K562 (cell line): Measurements from ENCODE around the gene APOBEC3C. TPM values are rescaled to one million over a fixed set of nuclear protein-coding genes. Genes with fewer than 3 reads are reported as not detected.

Experiments
- CEBPB ChIP-seq: fragments of 450-650 bp; IDR thresholded peaks from 2 replicates; pipeline ENCODE4 v1.6.1; 2016; ENCODE audit warnings: missing genetic modification characterization, missing compliant biosample characterization
- KLF10 ChIP-seq: fragments of 250-450 bp; sonication (Bioruptor Pico); IDR thresholded peaks from 2 replicates; pipeline ENCODE4 v1.6.1; 2021; ENCODE audit warnings: matching md5 sums
- MTA3 ChIP-seq: fragments of 450-650 bp; formaldehyde crosslinking; IDR thresholded peaks from 2 replicates; pipeline ENCODE4 v1.6.1; 2017; ENCODE audit warnings: mild to moderate bottlenecking, borderline replicate concordance
- NRF1 ChIP-seq, 2 experiments: fragments of 450-650 bp; IDR thresholded peaks in 1 of 2; conservative IDR thresholded peaks in 1 of 2; 2 replicates each; pipeline ENCODE4 v1.6.1; 2014; ENCODE audit warnings: mild to moderate bottlenecking in 2 of 2
- ZNF282 ChIP-seq: sonication (generic); formaldehyde crosslinking; IDR thresholded peaks from 2 replicates; pipeline ENCODE4 v1.8.1; 2023; ENCODE audit warnings: missing genetic modification reagents
- ZNF589 ChIP-seq: fragments of 200-800 bp; sonication (Bioruptor generic); IDR thresholded peaks from 2 replicates; pipeline ENCODE4 v1.6.1; 2016; ENCODE audit warnings: low read depth, missing genetic modification characterization, missing compliant biosample characterization
- polyA plus RNA-seq, 8 experiments: library from polyadenylated mRNA; depleted of rRNA in 4 of 8; stranded (reverse) in 5 of 8; unstranded in 3 of 8; fragments of >200 nt; fragmentation: Nextera tagmentation in 2 of 8; fragmentation: Illumina TruSeq in 1 of 8; extraction: Ambion mirVana in 2 of 8; extraction: Trizol in 1 of 8; gene quantifications; 2 replicates each; pipeline versions ENCODE4 v1.2.1 to v1.2.3, GENCODE V29; 2011 to 2014; ENCODE audit warnings: inconsistent platforms in 1 of 8, missing spikeins in 1 of 8
- total RNA-seq, 7 experiments: library from RNA; depleted of rRNA in 6 of 7; stranded (reverse); fragments of >200 nt in 6 of 7; fragmentation: Illumina TruSeq in 2 of 7; extraction: Trizol in 2 of 7; gene quantifications; 2 replicates each; pipeline versions ENCODE4 v1.2.1 to v1.2.3, GENCODE V29; 2011 to 2021; ENCODE audit warnings: low replicate concordance in 1 of 7
- TF ChIP-seq, protein P1 (sequence below): fragments of 250-450 bp; sonication (Bioruptor Pico); IDR thresholded peaks from 2 replicates; pipeline ENCODE4 v1.4.0; 2020; ENCODE audit warnings: borderline replicate concordance
- TF ChIP-seq, protein P2 (sequence below): sonication (generic); formaldehyde crosslinking; IDR thresholded peaks from 2 replicates; pipeline ENCODE4 v1.8.0; 2022; ENCODE audit warnings: mild to moderate bottlenecking, low read depth, missing genetic modification reagents
- TF ChIP-seq, protein P3 (sequence below): fragments of 200-800 bp; sonication (Bioruptor generic); IDR thresholded peaks from 2 replicates; pipeline ENCODE4 v1.6.1; 2016; ENCODE audit warnings: missing genetic modification characterization, missing compliant biosample characterization
- TF ChIP-seq, protein P4 (sequence below), 2 experiments: fragments of 450-650 bp in 1 of 2; sonication (generic) in 1 of 2; formaldehyde crosslinking in 1 of 2; IDR thresholded peaks in 1 of 2; conservative IDR thresholded peaks in 1 of 2; 2 replicates each; pipeline versions ENCODE4 v1.6.1 to v1.8.1; 2016 to 2023; ENCODE audit warnings: mild to moderate bottlenecking in 2 of 2, moderate library complexity in 2 of 2, inconsistent platforms in 1 of 2, missing genetic modification reagents in 1 of 2

APOBEC3C gene
- total and polyA plus RNA-seq, 9 of the 15 experiments (the other 6 are each of a cell fraction or from before 2014, with no cell fraction given), result 12.4 to 285 (median 55.5) TPM

DNA sequence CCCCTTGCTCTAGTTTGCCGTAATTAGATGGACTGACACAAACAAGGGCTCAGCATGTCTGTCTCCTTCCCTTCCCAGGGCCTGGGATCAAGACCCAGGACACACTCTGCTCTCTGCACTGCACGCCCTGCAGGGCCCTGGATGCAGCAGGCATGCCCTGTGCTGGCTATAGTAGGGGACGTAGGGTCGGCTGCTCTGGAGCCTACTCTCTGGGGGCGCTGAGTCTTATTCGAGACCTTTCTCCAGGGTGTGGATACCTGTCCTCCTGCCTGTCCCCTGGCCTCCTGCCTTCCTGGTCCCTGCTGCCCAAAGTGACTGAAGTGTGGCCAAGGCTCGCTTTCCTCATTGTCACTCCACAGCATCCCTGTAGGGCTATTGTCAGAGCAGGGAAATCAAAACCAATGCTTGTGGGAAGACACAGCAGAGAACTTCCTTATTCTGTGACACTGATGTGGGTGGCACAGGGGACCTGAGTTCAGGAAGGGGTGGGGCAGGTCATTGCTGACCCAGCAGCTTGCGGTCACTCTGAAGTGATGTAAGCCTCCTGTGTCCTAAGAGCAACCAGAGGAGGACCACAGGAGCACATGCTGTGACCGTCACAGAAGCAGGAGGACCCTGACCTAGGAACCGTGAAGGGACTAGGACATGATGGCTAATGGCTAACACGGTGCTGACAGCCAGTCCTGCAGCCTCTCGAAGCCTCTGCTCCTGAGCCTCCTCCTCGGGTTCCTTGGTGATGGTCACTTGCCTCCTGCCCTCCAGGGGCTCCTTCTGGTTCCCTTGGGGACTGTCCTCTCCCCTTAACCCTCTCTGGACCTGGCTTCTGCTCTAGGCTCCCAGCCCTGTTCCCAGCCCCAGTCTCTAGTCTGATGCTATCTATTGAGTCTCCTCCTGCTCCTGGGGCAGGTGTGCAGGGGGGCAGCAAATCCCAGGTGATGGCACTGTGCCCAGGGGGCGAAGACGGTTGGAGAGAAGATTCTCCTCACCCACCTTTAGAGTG is 46.3 kb upstream of the APOBEC3C start (continued):
- 0 out of 4 replicates have a peak, but pooled peaks of 1 of the 2 experiments have one; percentile 30 for TF ChIP-seq NRF1 (conservative IDR thresholded peaks at IDR 0.05 in 1 of 2, IDR thresholded peaks at IDR 0.05 in 1 of 2)
- no peak for TF ChIP-seq KLF10 (CRISPR knock-in tag)
- TF ChIP-seq, protein P1, sequence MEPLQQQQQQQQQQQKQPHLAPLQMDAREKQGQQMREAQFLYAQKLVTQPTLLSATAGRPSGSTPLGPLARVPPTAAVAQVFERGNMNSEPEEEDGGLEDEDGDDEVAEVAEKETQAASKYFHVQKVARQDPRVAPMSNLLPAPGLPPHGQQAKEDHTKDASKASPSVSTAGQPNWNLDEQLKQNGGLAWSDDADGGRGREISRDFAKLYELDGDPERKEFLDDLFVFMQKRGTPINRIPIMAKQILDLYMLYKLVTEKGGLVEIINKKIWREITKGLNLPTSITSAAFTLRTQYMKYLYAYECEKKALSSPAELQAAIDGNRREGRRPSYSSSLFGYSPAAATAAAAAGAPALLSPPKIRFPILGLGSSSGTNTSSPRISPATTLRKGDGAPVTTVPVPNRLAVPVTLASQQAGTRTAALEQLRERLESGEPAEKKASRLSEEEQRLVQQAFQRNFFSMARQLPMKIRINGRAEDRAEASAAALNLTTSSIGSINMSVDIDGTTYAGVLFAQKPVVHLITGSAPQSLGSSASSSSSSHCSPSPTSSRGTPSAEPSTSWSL (CRISPR knock-in tag), result no peak
- TF ChIP-seq ZNF589 (CRISPR knock-in tag), result no peak
- TF ChIP-seq, protein P2, sequence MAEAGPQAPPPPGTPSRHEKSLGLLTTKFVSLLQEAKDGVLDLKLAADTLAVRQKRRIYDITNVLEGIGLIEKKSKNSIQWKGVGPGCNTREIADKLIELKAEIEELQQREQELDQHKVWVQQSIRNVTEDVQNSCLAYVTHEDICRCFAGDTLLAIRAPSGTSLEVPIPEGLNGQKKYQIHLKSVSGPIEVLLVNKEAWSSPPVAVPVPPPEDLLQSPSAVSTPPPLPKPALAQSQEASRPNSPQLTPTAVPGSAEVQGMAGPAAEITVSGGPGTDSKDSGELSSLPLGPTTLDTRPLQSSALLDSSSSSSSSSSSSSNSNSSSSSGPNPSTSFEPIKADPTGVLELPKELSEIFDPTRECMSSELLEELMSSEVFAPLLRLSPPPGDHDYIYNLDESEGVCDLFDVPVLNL, result no peak
- TF ChIP-seq, protein P3, sequence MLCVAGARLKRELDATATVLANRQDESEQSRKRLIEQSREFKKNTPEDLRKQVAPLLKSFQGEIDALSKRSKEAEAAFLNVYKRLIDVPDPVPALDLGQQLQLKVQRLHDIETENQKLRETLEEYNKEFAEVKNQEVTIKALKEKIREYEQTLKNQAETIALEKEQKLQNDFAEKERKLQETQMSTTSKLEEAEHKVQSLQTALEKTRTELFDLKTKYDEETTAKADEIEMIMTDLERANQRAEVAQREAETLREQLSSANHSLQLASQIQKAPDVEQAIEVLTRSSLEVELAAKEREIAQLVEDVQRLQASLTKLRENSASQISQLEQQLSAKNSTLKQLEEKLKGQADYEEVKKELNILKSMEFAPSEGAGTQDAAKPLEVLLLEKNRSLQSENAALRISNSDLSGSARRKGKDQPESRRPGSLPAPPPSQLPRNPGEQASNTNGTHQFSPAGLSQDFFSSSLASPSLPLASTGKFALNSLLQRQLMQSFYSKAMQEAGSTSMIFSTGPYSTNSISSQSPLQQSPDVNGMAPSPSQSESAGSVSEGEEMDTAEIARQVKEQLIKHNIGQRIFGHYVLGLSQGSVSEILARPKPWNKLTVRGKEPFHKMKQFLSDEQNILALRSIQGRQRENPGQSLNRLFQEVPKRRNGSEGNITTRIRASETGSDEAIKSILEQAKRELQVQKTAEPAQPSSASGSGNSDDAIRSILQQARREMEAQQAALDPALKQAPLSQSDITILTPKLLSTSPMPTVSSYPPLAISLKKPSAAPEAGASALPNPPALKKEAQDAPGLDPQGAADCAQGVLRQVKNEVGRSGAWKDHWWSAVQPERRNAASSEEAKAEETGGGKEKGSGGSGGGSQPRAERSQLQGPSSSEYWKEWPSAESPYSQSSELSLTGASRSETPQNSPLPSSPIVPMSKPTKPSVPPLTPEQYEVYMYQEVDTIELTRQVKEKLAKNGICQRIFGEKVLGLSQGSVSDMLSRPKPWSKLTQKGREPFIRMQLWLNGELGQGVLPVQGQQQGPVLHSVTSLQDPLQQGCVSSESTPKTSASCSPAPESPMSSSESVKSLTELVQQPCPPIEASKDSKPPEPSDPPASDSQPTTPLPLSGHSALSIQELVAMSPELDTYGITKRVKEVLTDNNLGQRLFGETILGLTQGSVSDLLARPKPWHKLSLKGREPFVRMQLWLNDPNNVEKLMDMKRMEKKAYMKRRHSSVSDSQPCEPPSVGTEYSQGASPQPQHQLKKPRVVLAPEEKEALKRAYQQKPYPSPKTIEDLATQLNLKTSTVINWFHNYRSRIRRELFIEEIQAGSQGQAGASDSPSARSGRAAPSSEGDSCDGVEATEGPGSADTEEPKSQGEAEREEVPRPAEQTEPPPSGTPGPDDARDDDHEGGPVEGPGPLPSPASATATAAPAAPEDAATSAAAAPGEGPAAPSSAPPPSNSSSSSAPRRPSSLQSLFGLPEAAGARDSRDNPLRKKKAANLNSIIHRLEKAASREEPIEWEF, result no peak
- TF ChIP-seq MTA3, result no peak
- TF ChIP-seq ZNF282, result no peak
- 0 out of 2 replicates have a peak, but pooled peaks have one; percentile 15 for TF ChIP-seq CEBPB (tag)
- TF ChIP-seq, protein P4, sequence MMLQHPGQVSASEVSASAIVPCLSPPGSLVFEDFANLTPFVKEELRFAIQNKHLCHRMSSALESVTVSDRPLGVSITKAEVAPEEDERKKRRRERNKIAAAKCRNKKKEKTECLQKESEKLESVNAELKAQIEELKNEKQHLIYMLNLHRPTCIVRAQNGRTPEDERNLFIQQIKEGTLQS (IDR thresholded peaks at IDR 0.05), result peak; percentile 47; the same call in 1 of the 2 replicates
- TF ChIP-seq, protein P4 (CRISPR knock-in tag; conservative IDR thresholded peaks at IDR 0.05), result no peak
